Dedifferentiated amniotic fluid mesenchymal stem cell (primary cell): Measurements from ENCODE around the gene TEX261.
"Not testable (repeated sequence)": the region's sequence is repeated elsewhere in the genome, so short reads cannot be mapped to it uniquely, and the experiment has no call there.

Source experiments
- DNase-seq: peaks from one replicate; pipeline ENCODE4 v3.0.0-alpha.2; 2016; ENCODE audit errors: extremely low spot score

The TEX261 gene

GRCh38 chr2:70994699-70995425 is at the start of gene TEX261:
Gene TEX261, minus strand, starts transcription at chr2:70994873. Its CDS starts 116 bp downstream, at chr2:70994757.
- peak; percentile 79 for DNase-seq

GRCh38 chr2:71043531-71044407 is 49.1 kb upstream of the TEX261 start:
- DNase-seq: no peak

GRCh38 chr2:71042287-71042686 is 47.6 kb upstream of the TEX261 start:
- no peak for DNase-seq

GRCh38 chr2:71036296-71036695 is 41.6 kb upstream of the TEX261 start:
- DNase-seq: not testable (repeated sequence)

- not testable (repeated sequence) for DNase-seq
These were observed 29.0 kb upstream of the TEX261 start for GRCh38 chr2:71023553-71024243.

GRCh38 chr2:71021394-71021793 is 26.7 kb upstream of the TEX261 start:
- DNase-seq: not testable (repeated sequence)

GRCh38 chr2:71019989-71020388 is 25.3 kb upstream of the TEX261 start:
- DNase-seq: not testable (repeated sequence)

- no peak for DNase-seq
These were observed 24.0 kb upstream of the TEX261 start for GRCh38 chr2:71018625-71019024.

GRCh38 chr2:71011786-71012185 is 17.1 kb upstream of the TEX261 start:
- DNase-seq: not testable (repeated sequence)

- no peak for DNase-seq
These were observed 13.7 kb upstream of the TEX261 start for GRCh38 chr2:71008342-71008741.

GRCh38 chr2:71006955-71007799 is 12.5 kb upstream of the TEX261 start:
- DNase-seq: no peak

GRCh38 chr2:71006323-71006722 is 11.7 kb upstream of the TEX261 start:
- no peak for DNase-seq

- DNase-seq: no peak
These were observed 10.9 kb upstream of the TEX261 start for GRCh38 chr2:71005271-71006202.

- DNase-seq: no peak
These were observed 10.2 kb upstream of the TEX261 start for GRCh38 chr2:71004857-71005256.

- no peak for DNase-seq
These were observed 9.5 kb upstream of the TEX261 start for GRCh38 chr2:71003966-71004755.

- no peak for DNase-seq
These were observed 8.7 kb upstream of the TEX261 start for GRCh38 chr2:71003396-71003795.

- no peak for DNase-seq
These were observed 7.4 kb upstream of the TEX261 start for GRCh38 chr2:71001981-71002570.

- no peak for DNase-seq
These were observed 6.9 kb upstream of the TEX261 start for GRCh38 chr2:71001592-71001927.
